ENCODE results near the gene ITGA2.

Gene ITGA2

DNA sequence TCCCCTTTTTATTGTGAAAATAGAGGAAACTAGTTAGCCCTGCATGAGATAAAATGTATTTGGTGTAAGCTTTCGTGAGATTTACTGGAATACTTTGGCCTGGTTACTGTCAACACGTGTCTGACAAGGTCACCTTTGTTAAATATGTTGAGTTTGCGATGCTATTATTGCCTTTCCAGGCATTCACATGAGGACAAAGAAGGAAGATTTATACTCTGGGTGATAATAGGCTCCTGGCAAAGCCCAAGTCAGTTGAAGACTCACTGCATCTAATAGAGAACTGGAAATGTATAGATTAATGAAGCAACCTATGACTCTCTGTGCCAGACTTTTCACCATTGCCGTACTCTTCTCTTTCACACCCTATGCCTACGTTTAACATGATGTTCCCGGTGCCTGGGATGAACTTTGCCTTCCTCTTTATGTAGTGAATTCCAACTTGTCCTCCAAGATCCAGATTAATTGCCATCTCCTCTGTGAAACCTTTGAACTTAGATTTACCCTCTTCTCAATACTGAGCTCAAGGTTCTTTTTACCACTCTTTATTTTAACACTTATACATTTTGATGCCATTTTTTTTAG, 33.9 kb downstream of the ITGA2 start:
- DNase-seq, result no peak

GRCh38 chr5:53023969-53024368, 34.8 kb downstream of the ITGA2 start:
- no peak for DNase-seq

DNA sequence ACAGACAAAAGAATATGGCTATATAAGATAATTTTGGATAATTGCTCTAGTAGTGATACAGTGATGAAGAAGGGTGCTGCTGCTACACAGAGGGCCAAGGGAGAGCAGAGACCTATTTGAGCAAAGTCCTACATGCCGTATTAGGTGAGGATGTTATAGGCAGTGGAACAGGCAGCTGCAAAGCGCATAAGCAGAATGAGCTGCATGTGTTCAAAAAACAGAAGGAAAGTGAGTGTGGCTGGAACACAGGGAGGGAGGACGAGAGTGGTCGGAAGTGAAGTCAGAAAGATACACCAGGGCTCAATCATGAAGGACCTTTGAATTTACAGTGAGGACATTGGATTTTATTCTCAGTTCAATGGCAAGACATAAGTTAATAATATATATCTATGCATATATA, 35.4 kb downstream of the ITGA2 start:
- no peak for DNase-seq

GRCh38 chr5:53025487-53025886, 36.3 kb downstream of the ITGA2 start:
- no peak for DNase-seq

- DNase-seq, result no peak
These were observed 38.8 kb downstream of the ITGA2 start for GRCh38 chr5:53027913-53028312.

GRCh38 chr5:53029608-53030007, 40.5 kb downstream of the ITGA2 start:
- DNase-seq, result no peak

- no peak for DNase-seq
These were observed 41.7 kb downstream of the ITGA2 start for GRCh38 chr5:53030893-53031292.

DNA sequence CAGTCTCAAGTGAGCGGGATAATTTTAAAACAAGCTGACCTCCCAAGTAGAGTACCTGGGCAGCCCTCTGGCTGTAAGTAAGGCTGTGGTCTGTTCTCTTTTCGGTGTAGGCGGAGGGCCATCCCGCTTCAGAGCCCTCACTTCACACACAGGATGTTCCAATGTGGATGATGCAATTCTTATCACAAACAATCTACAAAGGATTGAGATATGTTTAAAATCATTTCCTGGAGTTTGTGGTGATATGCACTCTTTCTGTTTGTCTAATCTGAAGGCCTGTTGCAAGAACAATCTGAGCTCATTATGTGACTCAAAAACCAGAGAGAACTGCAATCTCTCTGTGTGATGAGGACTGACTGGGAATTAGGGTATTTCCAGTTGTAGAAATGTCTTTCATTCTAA, 42.5 kb downstream of the ITGA2 start:
- DNase-seq, result no peak

- no peak for DNase-seq
These were observed 43.0 kb downstream of the ITGA2 start for GRCh38 chr5:53032188-53032587.

DNA sequence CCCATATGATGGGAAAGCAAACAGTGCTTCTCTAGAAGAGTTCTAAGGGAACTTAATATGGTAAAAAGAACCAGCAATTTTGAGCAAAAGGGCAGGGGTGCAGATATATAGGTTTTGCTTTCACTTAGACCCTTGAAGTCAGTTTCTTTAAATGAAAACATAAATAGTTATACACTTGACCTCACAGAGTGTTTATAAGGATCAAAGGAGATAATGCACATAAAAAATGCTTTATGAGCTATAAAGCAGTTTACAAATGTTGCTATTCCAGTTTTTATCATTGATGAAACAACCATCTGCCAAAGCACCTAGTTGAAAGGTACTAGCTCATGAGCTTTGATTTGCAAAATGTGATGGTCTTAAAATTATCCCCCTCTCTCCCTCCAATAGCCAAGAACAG, 45.7 kb downstream of the ITGA2 start:
- DNase-seq, result no peak

GRCh38 chr5:53035868-53036381, 46.8 kb downstream of the ITGA2 start:
- no peak for DNase-seq

DNA sequence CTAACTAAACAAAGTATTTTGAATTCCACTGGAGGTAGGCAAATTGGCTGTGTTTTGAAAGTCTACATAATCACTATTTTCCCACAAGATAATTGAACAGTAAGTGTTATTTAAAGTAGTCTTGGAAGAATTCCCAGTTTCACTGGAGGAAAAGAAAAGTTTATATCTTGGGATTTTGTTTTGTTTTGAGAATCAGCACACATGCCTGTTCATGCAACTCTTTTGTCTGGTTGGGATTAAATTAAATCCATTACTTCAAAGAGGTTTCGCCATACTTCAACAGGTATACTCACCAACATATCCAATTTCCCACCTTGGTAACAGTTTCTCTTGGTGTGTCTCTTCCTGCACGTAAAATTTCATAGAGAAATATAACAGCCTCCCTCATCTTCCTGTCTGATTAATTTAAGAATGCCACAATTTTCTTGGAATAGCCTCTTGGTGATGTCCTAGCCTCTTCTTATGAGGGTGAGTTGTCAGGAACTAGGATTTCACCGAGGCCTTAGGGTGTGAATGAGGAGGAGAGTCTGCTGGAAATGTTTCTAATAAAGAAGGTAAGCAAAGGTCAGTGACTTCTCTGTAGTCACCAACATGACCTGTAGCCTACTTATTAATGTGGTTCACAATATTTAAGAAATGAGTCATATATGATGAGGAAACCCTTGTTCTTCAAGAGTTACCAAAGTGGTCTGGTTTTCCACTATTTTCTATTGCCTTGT, 48.1 kb downstream of the ITGA2 start:
- no peak for DNase-seq

- no peak for DNase-seq
These were observed 49.2 kb downstream of the ITGA2 start for GRCh38 chr5:53038196-53038847.

GRCh38 chr5:53039855-53040254, 50.7 kb downstream of the ITGA2 start:
- no peak for DNase-seq

GRCh38 chr5:53041071-53041692, 52.0 kb downstream of the ITGA2 start:
- DNase-seq, result no peak

DNA sequence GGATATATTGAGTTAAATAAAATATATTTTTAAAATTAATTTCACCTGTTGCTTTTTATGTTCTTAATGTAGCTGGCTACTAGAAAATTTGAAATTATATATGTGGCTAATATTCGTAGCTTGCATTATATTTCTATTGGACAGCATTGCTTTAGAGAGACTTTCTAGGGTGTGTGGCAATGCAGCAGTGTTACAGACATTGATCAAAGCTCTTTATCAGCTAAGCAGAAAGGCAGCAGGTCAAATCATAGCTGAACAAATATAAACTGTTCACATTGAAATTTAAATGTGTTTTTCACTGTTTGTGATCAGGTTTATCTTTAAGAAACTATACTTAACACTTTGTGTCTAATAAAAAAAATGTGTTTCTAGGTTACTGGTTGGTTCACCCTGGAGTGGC, 52.6 kb downstream of the ITGA2 start:
- DNase-seq, result no peak

- no peak for DNase-seq
These were observed 56.1 kb downstream of the ITGA2 start for GRCh38 chr5:53045263-53045662.

GRCh38 chr5:53048248-53048647, 59.1 kb downstream of the ITGA2 start:
- DNase-seq, result no peak

DNA sequence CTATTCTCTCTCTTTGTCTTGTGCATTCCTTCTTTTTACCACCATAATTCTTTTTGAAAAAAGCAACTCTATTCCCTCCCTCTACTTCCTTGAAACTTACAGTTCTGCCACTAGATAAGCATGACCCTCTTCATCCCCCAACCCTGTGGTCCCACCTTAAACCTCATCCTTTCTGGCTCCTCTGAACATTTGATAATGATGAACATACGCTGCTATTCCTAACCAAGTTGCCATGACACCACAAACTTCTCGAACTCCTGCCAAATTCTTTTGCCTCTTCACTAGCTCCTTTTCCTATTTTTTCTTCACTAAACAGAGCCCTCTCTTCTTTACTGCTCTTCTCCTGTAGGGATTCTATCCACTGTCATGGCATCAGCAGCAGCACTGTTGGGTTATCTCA, 63.3 kb downstream of the ITGA2 start:
- DNase-seq, result no peak

DNA sequence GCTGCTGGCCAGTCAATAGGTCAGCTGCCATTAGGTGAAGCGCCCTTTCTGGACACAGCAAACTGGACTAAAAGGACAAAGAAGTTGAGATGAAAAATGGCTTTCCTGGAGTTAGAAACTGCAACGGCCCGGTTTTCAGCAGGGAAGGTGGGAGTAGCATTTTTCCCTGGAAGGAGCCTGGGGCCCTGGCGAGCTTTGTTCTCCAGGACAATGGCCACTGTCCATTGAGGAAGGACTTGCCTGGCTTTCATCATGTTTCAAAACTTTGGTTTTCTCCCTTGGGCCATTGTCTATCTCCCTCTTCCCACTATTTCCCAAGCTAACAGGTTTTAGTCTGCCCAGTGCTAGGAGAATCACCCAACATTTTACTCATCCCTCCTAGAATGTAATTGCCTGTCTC, 64.2 kb downstream of the ITGA2 start:
- no peak for DNase-seq

- DNase-seq, result no peak
These were observed 66.2 kb downstream of the ITGA2 start for GRCh38 chr5:53055365-53055764.

DNA sequence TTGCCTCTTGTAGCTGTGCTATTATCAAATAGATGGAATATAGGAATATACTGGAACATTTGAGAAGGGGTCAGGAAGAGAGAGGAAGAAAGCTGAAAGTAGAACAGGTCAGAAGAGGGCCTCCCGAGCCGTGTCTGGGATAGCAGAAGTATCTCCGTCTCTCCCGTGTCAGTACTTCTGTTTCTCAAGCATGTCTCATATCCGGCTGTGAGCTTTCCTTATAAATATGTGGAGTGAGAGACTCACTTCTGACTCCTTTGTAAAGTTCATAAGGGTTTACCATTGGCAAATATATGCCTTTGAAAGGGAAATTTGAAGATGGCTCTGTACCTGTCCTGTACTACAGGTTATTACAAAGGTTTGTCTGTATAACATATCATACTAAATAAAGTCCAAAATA, 70.1 kb downstream of the ITGA2 start:
- DNase-seq, result no peak

DNA sequence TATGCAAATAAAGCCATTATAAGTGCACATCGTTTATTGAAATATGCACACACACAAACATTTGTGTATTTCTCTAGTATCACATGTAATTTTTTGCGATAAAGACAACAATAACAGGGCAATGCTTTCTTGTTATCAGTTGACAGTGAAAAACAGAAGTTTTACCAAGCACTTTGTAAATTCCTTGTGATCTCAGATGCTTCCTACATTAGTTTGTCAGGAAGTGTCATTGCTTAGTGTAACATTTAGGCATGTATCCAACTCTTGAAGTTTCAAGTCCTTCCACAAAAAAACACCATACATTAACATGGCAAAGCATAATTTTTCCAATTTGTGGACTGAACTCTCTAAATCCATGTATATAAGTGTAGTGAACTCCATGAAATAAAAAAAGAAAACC, 74.0 kb downstream of the ITGA2 start:
- DNase-seq, result no peak

DNA sequence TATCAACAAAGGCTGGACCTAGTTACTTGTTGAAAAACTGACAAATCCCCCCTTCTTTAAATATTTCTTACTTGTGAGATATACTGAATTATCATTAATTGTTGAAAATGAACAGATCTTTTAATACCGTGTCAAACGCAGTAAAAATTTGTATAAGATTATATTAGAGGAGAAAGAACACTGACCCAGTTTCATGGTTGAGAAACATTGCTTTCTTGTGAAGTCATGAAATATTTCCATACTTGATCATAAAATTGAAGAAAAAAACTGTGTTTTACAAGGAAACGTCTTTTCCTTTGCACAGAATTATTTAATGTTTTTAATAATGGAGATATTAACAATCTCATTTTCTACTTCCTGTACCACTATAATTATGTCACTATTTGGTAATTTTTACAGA, 74.6 kb downstream of the ITGA2 start:
- DNase-seq, result no peak
